Muscle of leg (tissue), 11 donors: ENCODE data around the gene IL22RA2. TPM values are rescaled to one million over a fixed set of nuclear protein-coding genes. Genes with fewer than 3 reads are reported as not detected.

ENCODE experiments used
- DNase-seq: peaks from one replicate; pipeline ENCODE4 v3.0.0; 2013
- H3K27ac ChIP-seq: one replicate; pipeline ENCODE4 v1.5.1; 2013; ENCODE audit warnings: mild to moderate bottlenecking, low read length, control low read depth
- H3K27me3 ChIP-seq: one replicate; pipeline ENCODE4 v1.6.1; 2013; ENCODE audit warnings: low read length; ENCODE audit not compliant: control insufficient read depth, insufficient read depth
- H3K36me3 ChIP-seq: one replicate; pipeline ENCODE4 v1.6.1; 2013; ENCODE audit warnings: low read length; ENCODE audit not compliant: control insufficient read depth, insufficient read depth
- H3K4me1 ChIP-seq: one replicate; pipeline ENCODE4 v1.6.1; 2013; ENCODE audit warnings: low read length; ENCODE audit not compliant: control insufficient read depth, insufficient read depth
- H3K4me3 ChIP-seq: one replicate; pipeline ENCODE4 v1.5.1; 2013; ENCODE audit warnings: low read length, control low read depth
- H3K9me3 ChIP-seq: replicated peaks from 2 replicates; pipeline ENCODE4 v1.6.1; 2013; ENCODE audit warnings: low read depth, low read length; ENCODE audit not compliant: control insufficient read depth
- WGBS: methylation state at CpG from one replicate; pipeline ENCODE4 v1.1.5; 2013; ENCODE audit warnings: missing lambda C conversion rate; ENCODE audit not compliant: insufficient coverage; 5-methylcytosine and 5-hydroxymethylcytosine counted together
- polyA plus RNA-seq, 8 donors: library from polyadenylated mRNA; unstranded; fragments of 120-200 nt; gene quantifications; one replicate each; pipeline versions ENCODE4 v1.2.1 to v1.2.3, GENCODE V29; 2013; ENCODE audit warnings: inconsistent platforms in 1 of 8, low replicate concordance in 1 of 8; ENCODE audit not compliant: insufficient read length in 8 of 8, insufficient read depth in 1 of 8
- total RNA-seq: library from RNA; stranded (reverse); fragments of 120-200 nt; gene quantifications from one replicate; pipeline ENCODE4 v1.2.4, GENCODE V29; 2013

IL22RA2 gene
- total and polyA plus RNA-seq, 9 donors, result 0.23 TPM; not detected in 8

GRCh38 chr6:137126875-137127485 is 46.5 kb downstream of the IL22RA2 start:
- H3K9me3 ChIP-seq, result peaks cover 2% of the 10 kb centered on the region
- H3K36me3 ChIP-seq, result no peaks in the 10 kb centered on the region
- no peak overlapping the region for H3K4me3 ChIP-seq
- H3K4me1 ChIP-seq, result no peaks in the 10 kb centered on the region
- H3K27ac ChIP-seq, result no peak overlapping the region
- H3K27me3 ChIP-seq, result no peaks in the 10 kb centered on the region
- WGBS, result 63% methylated on average over 1 of the region's 2 CpGs
- DNase-seq, result no peak

GRCh38 chr6:137123078-137123477 is 50.4 kb downstream of the IL22RA2 start:
- Histone ChIP-seq H3K36me3 (no peaks in the 10 kb centered on the region), H3K9me3 (peaks cover 18% of the 10 kb centered on the region), H3K4me3 (no peak overlapping the region), H3K27me3 (no peaks in the 10 kb centered on the region), H3K4me1 (no peaks in the 10 kb centered on the region), H3K27ac (no peak overlapping the region)
- no peak for DNase-seq
- WGBS, result 80% methylated on average over 2 of the region's 2 CpGs

DNA sequence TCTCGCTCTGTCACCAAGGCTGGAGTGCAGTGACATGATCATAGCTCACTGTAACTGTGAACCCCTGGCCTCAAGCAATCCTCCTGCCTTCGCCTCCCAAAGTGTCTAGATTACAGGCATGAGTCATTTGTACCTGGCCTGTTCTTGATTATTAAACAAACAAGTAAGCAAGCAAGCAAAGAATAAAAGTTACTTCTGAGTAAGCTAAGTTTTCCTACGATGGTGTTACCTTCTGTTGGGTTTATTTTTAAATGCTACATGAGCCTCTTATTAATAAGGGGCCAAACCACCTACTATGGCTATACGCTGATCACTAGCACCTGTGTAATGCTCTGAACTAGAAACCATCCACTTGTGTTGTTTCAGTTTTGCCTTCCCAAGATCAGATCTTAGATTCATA is 50.8 kb downstream of the IL22RA2 start:
- H3K4me3 ChIP-seq, result no peak overlapping the region
- H3K36me3 ChIP-seq, result no peaks in the 10 kb centered on the region
- H3K27me3 ChIP-seq, result no peaks in the 10 kb centered on the region
- no peak for DNase-seq
- WGBS, result 50% methylated on average over 1 of the region's 4 CpGs
- peaks cover 18% of the 10 kb centered on the region for H3K9me3 ChIP-seq
- H3K27ac ChIP-seq, result no peak overlapping the region
- H3K4me1 ChIP-seq, result no peaks in the 10 kb centered on the region

GRCh38 chr6:137121401-137121997 is 51.9 kb downstream of the IL22RA2 start:
- no peak for DNase-seq
- Histone ChIP-seq H3K27ac (no peak overlapping the region), H3K4me3 (no peak overlapping the region), H3K36me3 (no peaks in the 10 kb centered on the region), H3K27me3 (no peaks in the 10 kb centered on the region), H3K4me1 (no peaks in the 10 kb centered on the region), H3K9me3 (peaks cover 18% of the 10 kb centered on the region)
- WGBS, result no CpG with 5 or more reads among the region's 2 CpGs

DNA sequence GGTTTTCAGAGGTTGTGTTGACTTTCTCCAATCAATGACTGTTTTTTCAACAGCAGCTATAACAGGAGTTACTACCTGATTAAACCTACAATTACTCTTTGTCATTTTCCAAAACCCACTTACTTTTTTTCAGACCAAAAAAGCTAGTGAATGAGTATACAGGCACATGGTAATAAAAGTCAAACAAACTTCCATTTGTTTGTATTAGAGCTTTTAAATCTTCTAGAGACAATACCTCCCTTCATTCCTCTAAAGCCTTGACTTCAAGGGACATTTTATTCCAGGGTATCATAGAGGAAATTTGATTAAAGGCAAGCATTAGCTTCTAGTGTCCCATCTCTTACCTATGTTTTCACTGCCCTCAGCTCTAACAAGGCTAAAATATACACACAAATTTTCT is 52.7 kb downstream of the IL22RA2 start:
- Histone ChIP-seq H3K27me3 (no peaks in the 10 kb centered on the region), H3K36me3 (no peaks in the 10 kb centered on the region), H3K9me3 (peaks cover 18% of the 10 kb centered on the region), H3K4me3 (no peak overlapping the region), H3K4me1 (no peaks in the 10 kb centered on the region), H3K27ac (no peak overlapping the region)
- DNase-seq, result no peak

DNA sequence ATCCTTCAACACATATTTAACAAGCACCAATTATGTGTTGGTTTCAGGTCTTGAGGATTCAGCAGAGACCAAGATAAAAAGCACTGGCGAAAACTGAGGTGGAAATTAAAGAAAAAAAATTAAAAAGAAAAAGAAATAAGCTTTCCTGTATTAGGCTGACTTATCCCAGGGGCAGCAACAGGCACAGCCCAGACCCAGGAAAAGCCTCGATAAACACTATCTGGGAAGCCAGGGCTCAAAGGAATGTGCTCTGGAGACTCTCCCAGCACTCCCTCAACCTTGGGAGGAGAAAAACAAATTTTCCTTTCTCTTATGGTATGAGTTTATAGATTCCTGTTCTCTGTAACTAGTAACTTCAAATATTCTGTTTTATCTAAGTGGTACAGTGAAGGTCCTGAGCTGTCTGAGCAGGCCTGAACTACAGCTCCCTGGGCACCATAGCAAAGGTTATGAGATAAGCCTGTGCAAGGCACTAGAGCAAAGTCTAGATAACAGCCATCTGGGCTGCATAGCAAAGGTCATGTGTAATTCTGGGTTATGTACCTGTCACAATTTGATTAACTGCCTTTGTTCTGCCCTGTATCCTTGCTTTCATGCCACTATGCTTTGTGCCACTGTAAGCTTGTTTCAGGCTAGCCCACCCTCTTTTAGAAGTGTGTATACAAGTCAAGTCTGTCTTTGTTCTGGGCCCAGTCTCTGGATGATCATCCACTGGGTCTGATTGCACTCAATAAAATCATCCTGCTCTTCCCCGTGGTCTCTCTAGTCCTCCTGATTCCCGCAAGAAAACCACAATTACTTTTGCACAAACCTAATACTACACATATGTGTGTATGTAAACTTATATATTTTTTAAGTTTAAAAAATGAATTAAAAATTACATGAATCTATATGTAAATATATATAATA is 54.0 kb downstream of the IL22RA2 start:
- no peaks in the 10 kb centered on the region for H3K27me3 ChIP-seq
- H3K4me3 ChIP-seq, result no peak overlapping the region
- H3K27ac ChIP-seq, result no peak overlapping the region
- peaks cover 16% of the 10 kb centered on the region for H3K9me3 ChIP-seq
- 80% methylated on average over 2 of the region's 4 CpGs for whole genome bisulfite sequencing
- no peaks in the 10 kb centered on the region for H3K4me1 ChIP-seq
- DNase-seq, result no peak
- no peaks in the 10 kb centered on the region for H3K36me3 ChIP-seq

- H3K4me1 ChIP-seq, result no peaks in the 10 kb centered on the region
- no CpG with 5 or more reads among the region's 2 CpGs for WGBS
- DNase-seq, result no peak
- H3K27ac ChIP-seq, result no peak overlapping the region
- no peaks in the 10 kb centered on the region for H3K27me3 ChIP-seq
- peaks cover 16% of the 10 kb centered on the region for H3K9me3 ChIP-seq
- no peaks in the 10 kb centered on the region for H3K36me3 ChIP-seq
- no peak overlapping the region for H3K4me3 ChIP-seq
These were observed 55.9 kb downstream of the IL22RA2 start for GRCh38 chr6:137117581-137117980.

- no peaks in the 10 kb centered on the region for H3K36me3 ChIP-seq
- no peak overlapping the region for H3K27ac ChIP-seq
- H3K9me3 ChIP-seq, result peaks cover 16% of the 10 kb centered on the region
- no peak overlapping the region for H3K4me3 ChIP-seq
- 74% methylated on average over 2 of the region's 5 CpGs for WGBS
- no peaks in the 10 kb centered on the region for H3K27me3 ChIP-seq
- H3K4me1 ChIP-seq, result no peaks in the 10 kb centered on the region
- no peak for DNase-seq
These were observed 56.6 kb downstream of the IL22RA2 start for GRCh38 chr6:137116807-137117206.

DNA sequence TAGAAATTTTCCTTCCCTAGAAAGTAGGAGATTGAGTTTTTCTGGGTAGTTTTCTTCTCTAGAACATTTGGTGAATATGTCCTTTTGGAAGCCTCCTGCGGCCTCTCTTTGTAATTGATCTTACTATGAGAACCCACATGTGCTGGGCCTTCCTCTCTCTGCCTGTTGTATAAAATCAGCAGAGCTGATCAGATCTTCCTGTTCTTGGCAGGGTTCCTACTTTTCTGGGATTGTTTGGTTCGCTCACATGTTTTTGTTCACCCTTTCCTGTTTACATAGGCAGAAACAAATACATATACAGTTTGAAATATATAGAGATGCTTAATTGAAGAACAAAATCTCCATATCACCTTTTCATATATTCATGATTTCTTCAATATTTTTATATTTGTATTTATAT is 57.8 kb downstream of the IL22RA2 start:
- no peaks in the 10 kb centered on the region for H3K27me3 ChIP-seq
- WGBS, result 83% methylated on average over 1 of the region's 2 CpGs
- peak; percentile 25 for DNase-seq
- no peak overlapping the region for H3K4me3 ChIP-seq
- no peak overlapping the region for H3K27ac ChIP-seq
- no peaks in the 10 kb centered on the region for H3K36me3 ChIP-seq
- peaks cover 16% of the 10 kb centered on the region for H3K9me3 ChIP-seq
- no peaks in the 10 kb centered on the region for H3K4me1 ChIP-seq

DNA sequence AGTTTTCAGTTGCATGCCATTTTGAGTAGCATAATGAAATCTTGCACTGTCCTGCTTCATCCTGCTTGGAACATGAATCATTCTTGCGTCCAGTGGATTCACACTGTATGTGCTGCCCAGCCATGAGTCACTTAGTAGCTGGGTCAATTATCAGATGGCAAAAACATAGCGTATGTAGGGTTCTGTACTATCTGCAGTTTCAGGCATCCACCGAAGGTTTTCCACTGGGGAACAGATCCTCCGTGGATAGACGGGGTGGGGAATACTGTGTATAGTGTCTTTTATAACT is 61.4 kb downstream of the IL22RA2 start:
- Histone ChIP-seq H3K9me3 (no peaks in the 10 kb centered on the region), H3K27me3 (no peaks in the 10 kb centered on the region), H3K36me3 (no peaks in the 10 kb centered on the region), H3K27ac (no peak overlapping the region), H3K4me1 (no peaks in the 10 kb centered on the region), H3K4me3 (no peak overlapping the region)
- WGBS, result 81% methylated on average over 5 of the region's 5 CpGs
- DNase-seq, result no peak
